GM21717 (cell line): ENCODE results near the gene CHRNA4.
"Not testable (repeated sequence)": the region's sequence is repeated elsewhere in the genome, so short reads cannot be mapped to it uniquely, and the experiment has no call there.

Experiments used
- ATAC-seq: cut with Tn5 transposase; IDR thresholded peaks from one replicate; pipeline ENCODE4 v1.9.1; 2021; ENCODE audit warnings: mild to moderate bottlenecking, moderate library complexity; ENCODE audit not compliant: unreplicated experiment

CHRNA4 gene

DNA sequence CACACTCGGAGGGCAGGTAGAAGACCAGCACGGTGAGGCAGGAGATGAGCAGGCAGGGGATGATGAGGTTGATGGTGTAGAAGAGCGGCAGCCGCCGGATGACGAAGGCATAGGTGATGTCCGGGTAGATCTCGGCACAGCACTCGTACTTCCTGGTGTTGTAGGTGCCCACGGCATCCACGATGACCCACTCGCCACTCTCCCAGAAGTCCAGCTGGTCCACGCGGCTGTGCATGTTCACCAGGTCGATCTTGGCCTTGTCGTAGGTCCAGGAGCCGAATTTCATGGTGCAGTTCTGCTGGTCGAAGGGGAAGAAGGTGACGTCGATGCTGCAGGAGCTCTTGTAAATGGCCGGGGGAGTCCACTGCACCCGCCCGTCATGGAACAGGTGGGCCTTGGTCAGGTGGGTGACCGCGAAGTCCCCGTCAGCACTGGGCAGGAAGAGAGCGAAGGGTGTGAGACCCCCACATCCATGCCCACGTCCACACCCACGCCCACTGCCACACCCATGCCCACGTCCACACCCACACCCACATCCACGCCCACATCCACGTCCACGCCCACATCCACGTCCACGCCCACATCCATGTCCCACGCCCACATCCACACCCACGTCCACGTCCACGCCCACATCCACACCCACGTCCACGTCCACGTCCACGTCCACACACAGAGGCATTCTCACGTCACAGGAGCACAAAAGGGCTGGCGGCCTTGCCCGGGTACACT lies 10.4 kb downstream of the CHRNA4 start:
- ATAC-seq = no peak

DNA sequence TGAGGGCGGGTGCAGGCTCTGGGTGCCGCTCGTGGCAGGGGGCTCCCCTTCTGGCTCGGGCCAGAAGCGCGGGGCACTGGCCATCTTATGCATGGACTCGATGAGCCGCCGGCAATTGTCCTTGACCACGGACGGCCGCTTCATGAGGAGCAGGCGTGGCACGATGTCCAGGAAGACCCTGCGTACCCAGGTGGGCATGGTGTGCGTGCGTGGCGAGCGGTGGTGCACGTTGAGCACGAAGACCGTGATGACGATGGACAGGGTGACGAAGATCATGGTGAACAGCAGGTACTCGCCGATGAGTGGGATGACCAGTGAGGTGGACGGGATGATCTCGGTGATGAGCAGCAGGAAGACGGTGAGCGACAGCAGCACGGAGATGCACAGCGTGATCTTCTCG lies 11.0 kb downstream of the CHRNA4 start:
- no peak for ATAC-seq

- ATAC-seq = no peak
Observed at GRCh38 chr20:63349516-63349895, 11.6 kb downstream of the CHRNA4 start.

DNA sequence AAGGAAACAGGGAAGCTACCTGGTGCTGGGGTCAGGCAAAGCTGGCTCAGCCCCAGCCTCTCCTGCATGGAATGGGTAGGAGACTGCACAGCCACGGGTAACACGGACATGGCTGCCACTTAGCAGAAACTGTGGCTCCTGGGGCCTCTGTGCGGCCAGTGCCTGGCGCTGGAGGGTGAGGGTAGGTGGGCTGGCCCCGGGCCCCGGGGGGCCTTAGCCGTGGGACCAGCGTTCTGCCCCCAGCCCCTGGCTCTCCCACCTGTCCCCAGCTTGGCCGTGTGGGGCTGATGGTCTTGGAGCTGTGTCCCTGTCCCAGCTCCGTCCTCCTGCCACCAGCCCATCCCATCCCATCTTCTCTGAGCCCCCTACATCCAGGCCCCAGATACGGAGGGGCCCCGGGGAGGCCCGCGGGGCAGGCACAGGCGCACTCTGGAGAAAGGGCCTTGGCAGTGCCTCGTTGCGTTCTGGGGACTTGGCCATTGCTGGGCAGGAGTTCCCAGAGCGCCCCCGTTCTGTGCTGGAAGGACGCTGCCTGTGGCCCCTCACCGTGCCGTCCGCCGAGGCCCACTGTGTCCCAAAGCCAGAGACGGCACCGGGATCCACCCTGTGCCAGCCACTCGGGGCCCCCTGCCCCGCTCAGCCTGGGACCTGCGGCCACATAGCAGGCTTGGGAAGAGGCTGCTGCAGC lies 12.2 kb downstream of the CHRNA4 start:
- ATAC-seq = no peak

- ATAC-seq = no peak
Observed at GRCh38 chr20:63347950-63348827, 13.0 kb downstream of the CHRNA4 start.

DNA sequence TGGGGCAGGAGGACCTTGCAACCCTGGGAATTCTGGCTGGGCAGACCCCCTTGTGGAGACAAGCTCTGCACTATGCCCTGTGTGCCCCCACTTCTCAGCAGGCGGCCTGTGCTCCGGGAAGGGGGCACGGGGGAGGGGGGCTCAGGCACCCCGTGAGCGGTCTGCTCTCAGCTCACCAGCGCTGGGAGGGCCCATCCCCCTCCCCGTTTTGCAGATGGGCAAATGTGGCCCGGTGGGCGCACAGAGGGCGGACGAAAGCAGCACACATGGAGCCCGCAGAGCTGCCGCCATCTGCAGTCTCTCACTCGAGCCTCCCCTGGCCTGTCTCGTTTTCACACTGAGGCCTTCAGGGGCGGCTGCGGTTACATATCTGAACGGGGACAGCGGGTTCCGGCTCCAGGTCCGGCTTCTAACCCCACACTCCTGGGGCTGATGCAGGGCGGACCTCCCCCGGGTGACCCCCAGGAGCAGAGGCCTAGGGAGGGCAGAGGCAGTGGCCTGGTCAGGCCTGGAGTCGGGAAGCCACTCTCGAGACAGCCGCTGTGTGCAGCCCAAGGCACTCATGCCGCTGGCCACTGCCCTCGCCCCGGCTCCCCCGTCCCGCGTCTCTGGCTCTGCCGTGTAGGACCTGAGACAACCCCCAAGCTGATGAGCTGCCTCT lies 13.9 kb downstream of the CHRNA4 start:
- ATAC-seq = no peak

GRCh38 chr20:63346131-63347080 lies 14.7 kb downstream of the CHRNA4 start:
- ATAC-seq = no peak

DNA sequence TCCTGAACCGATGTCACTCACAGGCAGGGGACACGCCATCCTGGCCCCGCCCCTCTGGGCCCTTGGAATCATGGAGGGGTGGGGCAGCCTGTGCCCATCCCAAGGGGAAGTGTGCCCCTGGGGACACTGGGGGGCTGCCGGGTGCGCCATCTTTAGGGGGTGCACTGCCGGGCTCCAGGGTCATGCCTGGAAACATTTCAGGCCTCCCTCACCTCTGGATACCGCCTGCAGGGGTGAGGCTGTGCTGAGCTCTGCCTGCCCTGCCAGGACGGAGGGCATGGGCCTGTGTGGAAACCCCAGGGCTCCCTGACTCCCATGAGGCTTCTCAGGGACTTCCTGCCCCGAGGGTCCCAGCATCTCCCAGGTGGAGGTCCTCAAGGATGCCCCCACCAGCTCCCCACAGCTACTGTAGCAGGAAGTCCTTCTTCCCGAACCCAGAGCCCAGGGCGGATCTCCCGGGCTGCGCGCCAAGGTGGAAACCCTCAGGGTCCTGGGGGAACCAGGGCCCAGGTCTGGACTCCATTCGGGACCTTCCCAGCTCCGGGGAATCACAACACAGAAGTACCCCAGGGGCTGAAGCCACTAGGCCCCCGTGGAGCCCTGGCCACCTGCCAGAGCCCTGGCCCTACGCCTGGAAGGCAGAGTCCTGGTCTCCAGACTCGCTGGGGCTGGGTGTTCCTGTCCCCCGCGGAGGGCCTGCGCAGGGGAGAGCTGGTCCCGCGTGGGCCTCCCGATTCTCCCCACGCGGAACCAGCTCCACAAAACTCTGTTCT lies 15.6 kb downstream of the CHRNA4 start:
- no peak for ATAC-seq

DNA sequence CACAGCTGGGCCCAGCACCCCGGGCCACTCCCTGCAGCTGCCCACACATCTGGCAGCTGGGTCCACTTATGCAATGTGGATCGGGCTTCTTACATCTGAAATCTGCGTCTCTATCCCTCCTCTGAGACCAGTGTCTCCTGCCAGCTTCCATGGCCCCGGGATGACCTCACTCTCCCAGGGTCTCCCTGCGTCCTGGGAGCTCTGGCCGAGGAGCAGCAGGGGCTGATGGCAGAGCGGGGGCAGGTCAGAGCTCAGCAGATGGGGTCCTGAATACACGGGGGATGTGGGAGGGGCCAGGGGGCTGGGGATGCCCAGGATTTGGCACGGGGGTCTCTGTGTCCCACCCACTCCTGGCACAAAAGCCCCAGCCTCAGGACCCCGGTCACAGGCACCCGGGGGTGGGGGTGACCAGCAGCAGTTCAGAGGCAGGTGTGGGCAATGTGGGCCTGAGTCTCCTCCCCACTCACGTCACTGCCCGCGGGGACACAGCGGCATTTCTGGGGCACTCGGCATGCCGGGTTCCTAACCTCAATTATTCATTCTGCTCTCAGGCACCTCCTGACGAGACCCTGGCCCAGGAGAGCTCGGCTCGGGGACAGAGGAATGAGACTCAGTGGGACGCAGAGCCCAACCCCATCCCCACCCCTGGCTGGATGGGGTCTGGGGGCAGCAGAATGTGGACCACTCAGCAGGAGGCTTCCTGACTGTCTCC lies 16.4 kb downstream of the CHRNA4 start:
- no peak for ATAC-seq

- ATAC-seq = no peak
Observed at GRCh38 chr20:63343460-63344445, 17.4 kb downstream of the CHRNA4 start.

DNA sequence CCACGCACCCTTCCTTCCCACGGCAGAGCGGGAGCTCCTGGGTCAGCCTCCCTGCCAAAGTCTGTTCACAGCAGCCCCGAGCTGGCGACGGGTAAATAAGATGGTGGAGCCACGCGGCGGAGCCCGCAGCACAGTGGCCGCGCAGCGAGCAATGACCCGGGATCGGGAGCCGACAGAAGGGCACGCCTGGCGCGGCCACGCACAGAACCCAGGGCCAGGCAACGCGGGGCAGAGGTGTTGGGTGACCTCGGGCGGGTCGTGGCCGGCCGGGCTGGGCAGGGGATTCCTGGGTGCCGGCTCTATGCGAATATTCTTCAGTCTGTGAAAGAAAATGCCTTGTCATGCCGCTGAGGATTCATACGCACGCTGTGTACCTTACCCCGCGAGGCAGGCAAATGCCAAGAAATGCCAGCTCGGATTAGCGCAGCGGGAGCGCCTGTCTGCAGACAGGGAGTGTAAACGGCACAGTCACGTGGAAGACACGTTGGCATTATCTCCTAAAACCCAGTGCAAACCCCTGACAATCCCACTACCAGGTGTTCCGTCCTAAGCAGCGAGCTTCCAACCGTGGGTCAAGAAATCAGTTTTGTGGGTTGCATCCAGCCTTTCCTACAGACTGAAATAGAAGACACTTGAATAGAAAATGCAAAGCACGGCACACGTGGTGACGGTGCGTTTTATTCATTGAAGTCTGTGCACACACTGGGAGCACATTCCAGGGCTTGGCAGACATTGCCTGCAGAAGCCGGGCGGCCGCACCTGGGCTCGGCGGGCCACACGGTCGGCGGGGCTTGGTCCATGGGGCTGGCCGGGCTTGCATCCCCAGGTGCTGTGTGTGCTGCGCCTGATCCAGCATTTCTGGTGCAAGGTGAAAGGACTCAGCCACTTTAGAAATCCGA lies 18.3 kb downstream of the CHRNA4 start:
- no peak for ATAC-seq

DNA sequence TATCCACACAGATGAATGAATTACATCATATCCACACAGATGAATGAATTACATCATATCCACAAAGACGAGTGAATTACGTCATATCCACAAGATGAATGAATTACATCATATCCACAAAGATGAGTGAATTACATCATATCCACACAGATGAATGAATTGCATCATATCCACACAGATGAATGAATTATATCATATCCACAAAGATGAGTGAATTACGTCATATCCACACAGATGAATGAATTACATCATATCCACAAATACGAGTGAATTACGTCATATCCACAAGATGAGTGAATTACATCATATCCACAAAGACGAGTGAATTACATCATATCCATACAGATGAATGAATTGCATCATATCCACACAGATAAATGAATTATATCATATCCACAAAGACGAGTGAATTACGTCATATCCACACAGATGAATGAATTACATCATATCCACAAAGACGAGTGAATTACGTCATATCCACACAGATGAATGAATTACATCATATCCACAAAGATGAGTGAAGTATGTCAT lies 20.9 kb downstream of the CHRNA4 start:
- ATAC-seq = not testable (repeated sequence)

GRCh38 chr20:63339154-63340094 lies 21.7 kb downstream of the CHRNA4 start:
- ATAC-seq = not testable (repeated sequence)

DNA sequence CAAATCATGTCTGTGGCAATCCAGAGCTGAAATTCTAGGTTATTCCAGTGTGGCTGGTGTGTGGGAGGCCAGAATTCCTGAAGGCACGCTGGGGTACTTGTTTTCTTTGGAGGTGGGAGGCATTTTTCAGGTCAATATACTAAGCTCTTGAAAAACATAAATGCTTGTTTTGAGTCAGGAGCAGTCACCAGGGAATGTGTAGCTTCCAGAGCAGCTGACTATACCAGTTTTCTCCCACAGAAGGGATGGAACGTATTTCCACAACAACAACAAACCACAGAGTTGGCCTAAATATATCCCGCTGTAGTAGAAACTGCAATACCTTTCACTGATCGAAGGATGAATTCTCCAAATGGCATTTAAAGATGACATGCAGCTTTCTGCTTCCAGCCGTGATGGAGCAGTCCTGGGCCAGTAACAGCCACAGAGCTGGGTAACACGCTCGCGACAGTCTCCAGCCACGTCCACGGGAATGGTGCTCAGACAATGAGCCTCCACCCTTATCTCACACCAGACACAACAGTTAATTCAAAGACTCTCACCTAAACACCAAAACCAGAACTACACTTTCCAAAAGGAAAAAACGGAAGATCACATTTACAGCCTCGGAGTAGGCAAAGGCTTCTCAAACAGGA lies 23.2 kb downstream of the CHRNA4 start:
- no peak for ATAC-seq
